HG03575 (cell line): ENCODE data around the gene TXNIP.

Experiments
- ATAC-seq: cut with Tn5 transposase; IDR thresholded peaks from one replicate; pipeline ENCODE4 v1.9.1; 2021; ENCODE audit not compliant: unreplicated experiment, insufficient number of reproducible peaks, low FRiP score; ENCODE audit errors: extremely low read depth

The TXNIP gene

GRCh38 chr1:146016891-146017290 is 20.5 kb upstream of the TXNIP start:
- no peak for ATAC-seq

GRCh38 chr1:146013559-146013922 is 17.2 kb upstream of the TXNIP start:
- ATAC-seq, result no peak

GRCh38 chr1:146012703-146013558 is 16.6 kb upstream of the TXNIP start:
- no peak for ATAC-seq

- no peak for ATAC-seq
Measured at GRCh38 chr1:146010126-146010738, 13.9 kb upstream of the TXNIP start.

GRCh38 chr1:146007489-146008133 is 11.2 kb upstream of the TXNIP start:
- no peak for ATAC-seq

- ATAC-seq, result no peak
Measured at GRCh38 chr1:146001709-146002108, 5.3 kb upstream of the TXNIP start.

GRCh38 chr1:145999321-146000024 is 3.1 kb upstream of the TXNIP start:
- ATAC-seq, result no peak

GRCh38 chr1:145997718-145998023 is 1.3 kb upstream of the TXNIP start:
- ATAC-seq, result no peak

GRCh38 chr1:145997016-145997717 is 788 bp upstream of the TXNIP start:
- ATAC-seq, result no peak

GRCh38 chr1:145995964-145996432 is 381 bp downstream of the TXNIP start:
- ATAC-seq, result no peak

GRCh38 chr1:145995148-145995881 is 1.1 kb downstream of the TXNIP start:
- ATAC-seq, result no peak

GRCh38 chr1:145994391-145995120 is 1.8 kb downstream of the TXNIP start:
- no peak for ATAC-seq

- no peak for ATAC-seq
Measured at GRCh38 chr1:145993618-145994390, 2.6 kb downstream of the TXNIP start.

GRCh38 chr1:145992958-145993617 is 3.3 kb downstream of the TXNIP start:
- ATAC-seq, result no peak

GRCh38 chr1:145992502-145992936 is 3.9 kb downstream of the TXNIP start:
- ATAC-seq, result no peak

- no peak for ATAC-seq
Measured at GRCh38 chr1:145991735-145992412, 4.5 kb downstream of the TXNIP start.
